HepG2 (cell line): ENCODE results near the gene XAF1.

Source experiments
- CTCF ChIP-seq: sonication (generic); formaldehyde crosslinking; IDR thresholded peaks from 2 replicates; pipeline ENCODE4 v1.5.0; 2020; ENCODE audit warnings: mild to moderate bottlenecking, missing genetic modification reagents, moderate library complexity
- EZH2 ChIP-seq: conservative IDR thresholded peaks from 2 replicates; pipeline ENCODE4 v1.6.1; 2012; ENCODE audit warnings: mild to moderate bottlenecking, low read depth, low read length, moderate library complexity
- FOXK2 ChIP-seq: fragments of 450-650 bp; IDR thresholded peaks from 2 replicates; pipeline ENCODE4 v1.6.1; 2016
- PITX1 ChIP-seq: sonication (generic); formaldehyde crosslinking; IDR thresholded peaks from 2 replicates; pipeline ENCODE4 v1.5.1; 2020; ENCODE audit warnings: mild to moderate bottlenecking, missing genetic modification reagents
- ZNF34 ChIP-seq: sonication (generic); formaldehyde crosslinking; IDR thresholded peaks from 2 replicates; pipeline ENCODE4 v1.4.0; 2020; ENCODE audit warnings: mild to moderate bottlenecking, missing genetic modification reagents, borderline replicate concordance
- ZNF709 ChIP-seq: sonication (generic); formaldehyde crosslinking; IDR thresholded peaks from 2 replicates; pipeline ENCODE4 v1.5.0; 2020; ENCODE audit warnings: mild to moderate bottlenecking, missing genetic modification reagents

GRCh38 chr17:6724009-6724408 is 31.8 kb upstream of the XAF1 start:
- TF ChIP-seq FOXK2 (no peak), CTCF (no peak), PITX1 (no peak), ZNF709 (CRISPR knock-in tag) (no peak), ZNF34 (no peak), EZH2 (no peak)
